HPDE6-E6E7 (cell line): ENCODE results near the gene TSHZ2.

Experiments used
- DNase-seq: peaks from one replicate; pipeline ENCODE4 v3.0.0; 2011; ENCODE audit warnings: missing footprints; ENCODE audit errors: extremely low spot score

TSHZ2 gene

DNA sequence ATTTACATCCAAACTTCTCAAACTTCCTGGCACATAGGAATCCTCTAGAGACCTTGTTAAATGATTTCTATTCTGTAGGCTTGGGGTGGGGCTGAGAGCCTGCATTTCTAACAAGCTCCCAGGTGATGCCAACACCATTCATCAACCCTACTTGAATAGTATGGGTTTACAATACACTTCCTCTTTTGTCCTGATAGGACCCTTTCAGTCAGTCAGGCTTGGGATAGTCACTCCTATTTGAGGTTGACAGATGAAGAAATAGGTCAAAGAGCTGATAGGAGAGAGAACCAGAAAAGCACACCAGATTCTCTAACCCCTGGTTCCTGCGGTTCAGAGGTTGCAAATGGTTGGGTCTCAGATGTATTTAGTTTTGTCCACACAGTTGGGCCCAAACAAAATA lies 273.4 kb downstream of the TSHZ2 start:
- DNase-seq: no peak

- DNase-seq: no peak
Measured at GRCh38 chr20:53247468-53248103, 275.4 kb downstream of the TSHZ2 start.

DNA sequence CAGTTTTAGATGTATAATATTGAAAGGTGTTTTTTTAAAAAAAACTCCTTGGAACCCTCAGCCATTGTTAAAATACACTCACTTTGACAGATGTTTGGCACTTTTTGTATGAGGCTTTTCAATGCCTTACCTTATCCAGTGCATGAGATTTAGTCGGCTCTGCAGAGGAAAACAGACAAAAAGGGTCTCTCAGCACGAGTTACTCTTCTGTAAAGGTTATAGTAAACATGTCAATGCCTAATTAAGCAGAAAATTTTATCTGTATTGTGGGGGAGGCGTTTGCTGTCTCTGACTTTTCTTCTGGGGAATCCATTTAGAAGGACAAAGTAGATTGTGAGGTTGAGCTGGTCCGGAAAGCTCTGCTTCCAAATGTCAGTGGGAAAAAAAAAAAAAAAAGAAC lies 278.3 kb downstream of the TSHZ2 start:
- no peak for DNase-seq

DNA sequence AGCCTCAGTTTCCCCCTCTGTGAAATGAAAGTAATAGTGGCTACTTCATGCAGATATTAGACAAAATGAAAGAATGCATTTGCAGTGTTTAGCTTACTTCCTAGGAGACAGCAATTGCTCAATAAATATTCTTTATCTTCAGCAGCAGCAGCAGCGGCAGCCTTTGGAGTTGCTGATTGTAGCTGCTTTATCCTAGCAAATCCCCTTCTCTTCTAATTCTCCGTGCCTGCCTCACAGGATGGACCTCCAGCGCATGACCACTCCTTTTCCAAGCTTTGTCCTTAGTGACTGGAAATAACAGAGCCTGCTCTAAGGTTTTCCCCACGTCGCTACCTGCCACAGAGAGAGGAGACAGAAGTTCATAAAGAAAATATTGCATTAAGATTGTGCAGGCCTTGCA lies 279.8 kb downstream of the TSHZ2 start:
- no peak for DNase-seq

GRCh38 chr20:53253668-53254067 lies 281.5 kb downstream of the TSHZ2 start:
- DNase-seq: no peak

DNA sequence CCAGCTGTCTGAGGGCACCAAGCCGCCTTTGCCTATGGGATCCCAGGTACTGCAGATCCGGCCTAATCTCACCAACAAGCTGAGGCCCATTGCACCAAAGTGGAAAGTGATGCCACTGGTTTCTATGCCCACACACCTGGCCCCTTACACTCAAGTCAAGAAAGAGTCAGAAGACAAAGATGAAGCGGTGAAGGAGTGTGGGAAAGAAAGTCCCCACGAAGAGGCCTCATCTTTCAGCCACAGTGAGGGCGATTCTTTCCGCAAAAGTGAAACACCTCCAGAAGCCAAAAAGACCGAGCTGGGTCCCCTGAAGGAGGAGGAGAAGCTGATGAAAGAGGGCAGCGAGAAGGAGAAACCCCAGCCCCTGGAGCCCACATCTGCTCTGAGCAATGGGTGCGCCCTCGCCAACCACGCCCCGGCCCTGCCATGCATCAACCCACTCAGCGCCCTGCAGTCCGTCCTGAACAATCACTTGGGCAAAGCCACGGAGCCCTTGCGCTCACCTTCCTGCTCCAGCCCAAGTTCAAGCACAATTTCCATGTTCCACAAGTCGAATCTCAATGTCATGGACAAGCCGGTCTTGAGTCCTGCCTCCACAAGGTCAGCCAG lies 283.0 kb downstream of the TSHZ2 start:
- no peak for DNase-seq

DNA sequence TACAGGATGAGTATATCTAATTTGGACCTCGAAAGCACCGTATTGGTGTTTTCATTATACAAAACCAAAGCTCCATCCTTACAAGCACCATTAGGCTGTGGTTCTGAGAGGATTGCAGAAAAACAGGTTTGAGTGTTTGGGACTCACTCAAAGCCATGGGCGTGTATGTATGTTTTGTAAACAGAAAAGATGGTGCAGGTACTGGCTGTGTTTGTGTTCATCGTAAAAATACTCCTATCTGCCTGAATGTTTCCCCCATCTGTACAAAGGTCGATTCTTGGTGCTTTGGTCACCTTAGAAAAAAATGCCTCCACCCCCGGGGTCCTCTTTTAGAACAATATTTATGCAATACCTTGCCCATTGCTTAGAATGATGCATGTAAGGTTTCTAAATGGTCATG lies 286.6 kb downstream of the TSHZ2 start:
- DNase-seq: no peak

GRCh38 chr20:53260168-53260567 lies 288.0 kb downstream of the TSHZ2 start:
- no peak for DNase-seq

DNA sequence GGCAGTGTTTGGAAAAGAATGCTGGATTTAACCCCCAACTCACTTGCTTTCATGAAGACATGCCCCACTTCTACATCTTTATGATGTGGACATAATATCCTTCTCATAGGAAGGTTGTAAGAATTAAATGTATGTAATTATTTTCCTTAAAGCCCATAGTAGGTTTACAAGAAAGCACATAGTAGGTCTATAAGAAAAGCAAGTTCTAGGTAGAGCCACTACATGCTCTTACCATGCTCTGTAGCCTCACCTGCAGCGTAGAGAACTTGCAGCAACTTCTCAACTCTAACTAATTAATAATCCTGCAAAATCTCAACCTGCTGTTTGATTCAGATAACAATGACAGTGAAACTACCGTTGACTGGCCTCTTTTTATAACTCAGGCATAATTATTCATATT lies 288.4 kb downstream of the TSHZ2 start:
- no peak for DNase-seq

GRCh38 chr20:53262365-53262764 lies 290.2 kb downstream of the TSHZ2 start:
- no peak for DNase-seq

GRCh38 chr20:53263554-53264438 lies 291.6 kb downstream of the TSHZ2 start:
- no peak for DNase-seq

DNA sequence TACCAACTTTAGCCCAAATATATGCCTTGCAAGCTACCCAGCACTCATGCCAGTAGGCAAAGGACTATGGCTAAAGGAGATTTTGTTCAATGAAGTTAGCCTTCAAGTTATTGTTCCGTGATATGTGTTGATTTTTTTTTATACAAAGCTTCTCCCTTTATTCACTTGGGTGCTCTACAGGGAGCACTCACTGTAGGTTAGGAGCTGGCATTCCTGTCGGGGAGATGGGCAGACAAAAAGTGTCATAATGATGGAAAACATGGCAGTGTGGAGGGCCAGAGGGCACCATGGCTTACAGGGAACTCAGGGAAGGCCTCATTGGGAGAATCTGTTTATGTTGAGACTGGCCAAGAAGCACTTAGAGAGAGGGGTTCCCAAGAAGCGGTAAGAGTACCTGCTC lies 292.4 kb downstream of the TSHZ2 start:
- DNase-seq: no peak

DNA sequence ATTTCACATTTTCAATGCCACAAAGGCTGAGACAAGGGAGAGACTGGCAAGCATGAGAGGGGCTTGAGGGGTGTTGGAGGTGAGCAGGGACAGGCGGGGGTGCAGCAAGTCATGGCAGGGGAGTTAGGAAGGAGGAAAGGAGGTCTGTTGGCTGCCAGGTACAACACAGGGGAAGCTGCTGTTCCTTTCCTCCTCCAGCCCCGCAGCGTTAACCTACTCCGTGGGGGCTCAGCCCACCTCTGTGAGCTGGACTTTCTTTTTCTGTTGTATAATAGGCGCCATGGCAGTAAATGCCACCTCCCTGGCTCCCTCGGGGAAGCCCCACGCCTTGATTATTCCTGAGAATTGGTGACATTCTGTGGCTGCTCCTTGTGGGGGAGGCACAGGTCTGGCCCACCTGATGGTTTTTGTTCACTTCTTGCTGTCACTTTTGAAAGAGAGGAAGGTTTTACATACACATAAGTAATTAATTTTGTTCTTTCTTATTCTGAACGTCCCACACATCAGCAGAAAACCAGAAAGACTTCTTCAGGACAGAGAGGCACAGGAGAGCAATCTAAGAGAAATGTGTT lies 293.2 kb downstream of the TSHZ2 start:
- no peak for DNase-seq

- no peak for DNase-seq
Measured at GRCh38 chr20:53269380-53269779, 297.2 kb downstream of the TSHZ2 start.

DNA sequence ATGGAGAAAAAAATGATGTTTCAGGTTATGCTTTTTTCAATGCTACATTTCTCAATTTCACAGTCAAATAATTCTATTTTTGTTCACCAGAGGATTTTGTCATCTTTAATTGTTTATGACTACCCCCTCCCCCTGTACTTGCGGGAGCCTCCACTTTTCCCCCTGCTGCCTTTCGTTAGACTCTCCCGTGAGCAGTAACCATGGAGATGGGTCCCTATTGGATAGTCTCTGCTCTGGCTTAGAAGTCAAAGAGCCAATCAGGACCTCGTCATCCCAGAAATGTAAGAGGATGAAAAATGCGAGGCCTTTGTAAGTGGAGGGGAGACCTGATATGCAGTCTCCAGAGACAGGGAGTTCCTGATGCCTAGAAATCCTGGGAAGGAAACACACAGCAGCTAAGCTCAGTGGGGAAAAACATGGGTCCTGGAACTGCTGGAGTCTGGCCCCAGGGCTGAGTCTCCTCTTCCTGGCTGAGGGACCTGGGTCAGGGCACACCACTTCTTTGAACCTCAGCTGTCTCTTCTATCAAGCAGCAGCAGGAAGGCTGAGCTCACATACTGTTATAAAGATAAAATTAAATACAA lies 298.7 kb downstream of the TSHZ2 start:
- DNase-seq: no peak

- DNase-seq: no peak
Measured at GRCh38 chr20:53274365-53274764, 302.2 kb downstream of the TSHZ2 start.

DNA sequence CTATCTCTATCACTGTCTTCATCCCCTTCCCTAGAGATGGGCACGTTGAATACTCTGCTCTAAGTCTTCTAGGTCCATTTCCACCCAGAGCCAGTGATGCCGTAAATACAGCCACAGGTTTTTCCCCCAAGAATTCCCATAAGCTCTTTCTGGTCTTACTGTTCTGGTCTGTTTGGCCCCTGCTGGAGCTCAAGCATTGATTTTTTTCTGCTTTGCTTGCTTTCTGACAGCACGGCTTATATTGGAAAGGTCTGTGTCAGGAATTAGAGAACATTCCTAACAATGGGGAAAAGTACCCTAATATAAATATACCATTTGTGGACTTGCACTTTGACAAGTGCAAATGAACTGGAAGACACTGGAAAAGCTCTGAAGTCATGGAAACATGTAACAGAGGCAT lies 302.6 kb downstream of the TSHZ2 start:
- DNase-seq: no peak

DNA sequence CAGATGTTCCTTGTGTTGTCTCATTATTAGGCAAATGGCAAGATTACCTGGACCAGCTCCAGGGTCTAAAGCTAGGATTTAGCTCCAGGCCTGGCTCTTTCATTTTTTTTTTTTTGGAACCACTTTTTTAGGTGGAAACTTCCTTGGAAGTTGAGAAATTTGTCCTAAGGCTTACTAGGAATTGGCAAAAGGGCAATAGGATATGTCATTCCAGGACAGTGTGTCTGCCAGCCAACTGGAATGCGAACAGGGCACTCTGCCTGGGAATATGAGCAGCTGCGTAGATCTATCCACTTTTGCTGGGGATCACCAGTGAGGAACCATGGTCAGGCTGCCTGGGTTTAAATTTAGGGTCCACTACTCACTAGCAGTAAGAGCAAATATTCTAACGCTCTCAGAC lies 304.0 kb downstream of the TSHZ2 start:
- no peak for DNase-seq

- DNase-seq: no peak
Measured at GRCh38 chr20:53278555-53278954, 306.4 kb downstream of the TSHZ2 start.

DNA sequence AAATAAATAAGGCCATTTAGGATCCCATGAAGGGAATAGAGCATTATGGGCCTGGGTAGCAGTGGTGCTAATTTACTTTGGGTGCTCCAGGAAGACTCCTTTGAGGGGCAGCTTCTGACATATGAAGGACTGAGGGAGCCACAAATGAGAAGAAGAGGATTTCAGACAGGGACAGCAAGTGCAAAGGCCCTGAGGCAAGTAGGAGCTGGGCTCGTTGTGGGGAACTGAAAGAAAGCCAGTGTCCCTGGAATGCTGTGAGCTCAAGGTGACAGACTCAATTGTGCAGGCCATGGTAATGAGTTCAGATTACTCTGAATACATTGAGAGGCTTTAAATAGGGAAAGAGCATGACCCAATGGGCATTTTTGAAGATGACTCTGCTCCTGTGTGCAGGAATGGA lies 307.6 kb downstream of the TSHZ2 start:
- no peak for DNase-seq

- no peak for DNase-seq
Measured at GRCh38 chr20:53281557-53282117, 309.5 kb downstream of the TSHZ2 start.
